Activated CD8-positive, alpha-beta memory T cell treated with anti-CD3 and anti-CD28 coated beads, Interleukin-2, amount 50 U/mL, for 24 hours (primary cell): ENCODE data around the gene CADM1.

Source experiments
- DNase-seq: peaks from one replicate; pipeline ENCODE4 v3.0.0-alpha.2; 2020; ENCODE audit errors: extremely low read depth

CADM1 gene

DNA sequence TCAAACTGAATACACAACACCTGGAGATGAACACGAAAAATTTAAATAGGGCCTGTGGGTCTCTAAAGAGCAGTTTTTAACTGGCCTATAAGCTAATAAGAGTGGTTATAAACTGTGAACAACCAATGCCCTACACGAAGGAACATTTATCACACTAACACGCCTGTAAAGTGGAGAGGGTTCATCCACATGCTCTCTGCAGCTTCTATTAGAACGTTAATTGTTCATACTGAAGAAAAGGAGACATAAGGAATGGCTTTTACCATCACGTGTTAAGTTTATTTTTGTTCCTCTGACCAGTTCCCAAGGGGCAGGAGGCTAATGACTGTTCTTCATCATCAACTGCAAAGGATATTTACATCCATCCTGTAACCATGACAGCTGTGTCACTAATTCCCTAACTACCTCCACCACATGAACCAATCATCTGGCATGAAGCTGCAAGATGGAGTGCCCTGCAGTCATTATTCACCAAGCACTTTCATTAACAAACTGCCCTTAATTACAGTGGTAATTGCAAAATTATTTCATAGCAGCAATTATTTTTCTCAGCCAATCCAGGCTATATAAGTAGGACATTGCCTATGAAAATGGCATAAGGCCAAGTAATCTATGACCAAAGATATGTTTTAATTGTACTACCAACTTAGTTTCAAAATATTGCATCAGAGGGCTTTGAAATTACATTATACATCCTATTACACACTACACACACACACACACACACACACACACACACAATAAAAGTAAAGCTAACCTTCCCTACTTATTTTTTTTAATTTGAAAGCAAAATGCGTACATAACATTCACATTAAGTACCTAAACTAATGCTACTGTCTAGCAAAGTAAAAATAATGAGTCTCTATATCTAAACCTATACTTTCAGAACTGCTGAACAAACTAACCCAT is 186.7 kb downstream of the CADM1 start:
- no peak for DNase-seq

DNA sequence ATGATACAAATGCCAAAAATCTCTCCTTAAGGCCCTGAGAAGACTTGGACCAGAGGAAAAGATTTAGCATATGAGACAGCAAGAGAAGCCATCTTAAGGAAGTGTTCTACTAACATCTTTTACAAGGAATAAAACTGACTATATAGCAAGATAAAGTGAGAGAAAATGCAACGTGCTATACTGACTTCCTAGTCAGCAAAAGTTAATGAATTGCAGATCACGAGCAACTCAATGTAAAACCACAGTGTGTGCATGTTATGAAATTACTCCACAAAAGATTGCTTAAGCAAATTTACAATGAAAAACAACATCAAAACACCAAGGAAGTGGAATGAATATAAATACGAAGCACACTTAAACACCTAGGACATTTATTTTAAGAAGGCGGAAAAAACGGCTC is 187.5 kb downstream of the CADM1 start:
- no peak for DNase-seq

DNA sequence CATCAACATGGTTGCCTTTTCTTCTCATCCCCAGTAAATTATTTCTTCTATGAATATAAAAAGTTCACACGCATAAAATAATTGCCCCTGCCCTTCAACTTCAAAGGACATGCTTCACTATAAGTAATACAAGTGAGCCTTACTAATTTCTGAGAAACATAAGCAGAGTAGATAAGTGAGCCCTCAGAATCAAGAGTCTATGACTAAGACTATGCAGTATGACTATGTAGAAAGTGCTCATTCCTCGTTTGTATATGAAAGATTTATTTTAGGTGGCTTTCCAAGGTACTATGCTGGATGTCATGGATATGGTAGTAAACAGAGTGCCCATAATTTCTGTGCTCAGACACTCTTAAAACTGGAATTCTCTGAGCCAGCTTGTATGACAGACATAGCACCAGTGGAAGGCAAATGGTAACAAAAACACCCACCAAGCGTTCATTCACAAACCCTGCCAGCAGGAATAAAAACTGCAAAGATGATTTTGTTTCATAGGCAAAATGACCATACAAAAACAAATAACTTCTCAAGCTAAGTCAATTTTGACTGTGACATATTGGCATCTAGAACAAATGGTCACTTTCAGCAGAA is 189.8 kb downstream of the CADM1 start:
- no peak for DNase-seq

DNA sequence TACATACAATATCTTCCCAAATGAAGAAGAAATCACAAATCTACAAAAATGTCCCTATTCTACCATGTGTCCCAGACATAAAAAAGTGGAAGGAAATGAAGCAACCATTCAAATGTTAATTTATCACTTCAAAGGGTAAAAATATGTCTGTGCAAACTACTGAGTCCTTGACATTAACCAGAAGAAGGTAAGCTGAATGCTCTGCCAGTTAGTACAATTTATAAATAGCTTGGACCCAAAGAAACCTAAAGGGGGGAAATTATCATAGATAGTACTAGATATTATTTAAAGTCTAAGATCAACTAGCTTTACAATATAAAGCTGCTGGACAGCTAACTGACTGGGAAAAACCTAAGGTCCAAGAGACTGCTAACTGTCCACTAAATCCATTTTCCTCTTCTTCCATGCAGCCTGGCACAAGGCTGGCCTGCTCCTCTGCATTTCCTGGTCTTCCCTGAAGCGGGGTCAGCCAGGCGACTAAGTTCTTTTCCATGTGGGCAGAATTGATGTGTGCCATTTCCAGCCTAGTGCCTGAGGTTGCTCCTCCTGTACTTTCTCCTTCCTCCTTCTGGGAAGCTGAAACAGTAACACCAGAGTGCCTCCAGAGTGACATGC is 190.9 kb downstream of the CADM1 start:
- DNase-seq = no peak

DNA sequence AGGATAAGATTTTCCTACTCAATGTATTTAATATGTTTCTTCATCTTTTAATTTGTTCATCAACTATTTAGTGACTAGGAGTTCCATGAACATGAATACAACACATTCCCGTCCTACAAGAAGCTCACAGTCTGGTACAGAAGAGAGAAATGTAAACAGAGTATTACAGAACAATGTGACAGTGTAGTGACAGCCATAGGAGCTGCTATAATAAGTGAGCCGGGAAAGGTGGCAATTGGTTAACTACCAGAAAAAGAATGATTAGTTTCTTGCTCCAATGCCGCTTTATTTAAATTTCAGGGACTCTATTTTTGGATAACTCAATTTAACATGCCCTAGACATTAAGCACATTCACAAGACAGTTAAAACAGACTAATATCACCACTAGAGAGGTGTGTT is 192.3 kb downstream of the CADM1 start:
- DNase-seq = no peak

DNA sequence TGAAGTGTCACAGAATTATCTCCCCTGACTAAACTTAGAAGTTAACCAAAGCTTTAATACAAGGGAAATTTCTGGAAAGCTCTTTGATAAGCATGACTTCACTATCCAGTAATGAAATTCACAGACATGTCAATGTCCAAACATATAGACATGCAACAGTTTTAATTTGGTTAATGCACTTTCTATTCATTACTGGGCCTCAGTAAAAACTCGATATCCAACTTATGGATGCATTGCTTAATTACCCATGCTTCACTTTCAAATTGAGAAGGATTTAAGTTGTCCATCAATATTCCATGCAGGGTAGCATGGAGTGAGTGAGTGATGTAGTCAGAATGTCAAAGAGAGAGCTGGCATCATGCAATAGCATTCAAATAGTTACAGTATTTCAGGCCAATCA is 197.5 kb downstream of the CADM1 start:
- DNase-seq = no peak

DNA sequence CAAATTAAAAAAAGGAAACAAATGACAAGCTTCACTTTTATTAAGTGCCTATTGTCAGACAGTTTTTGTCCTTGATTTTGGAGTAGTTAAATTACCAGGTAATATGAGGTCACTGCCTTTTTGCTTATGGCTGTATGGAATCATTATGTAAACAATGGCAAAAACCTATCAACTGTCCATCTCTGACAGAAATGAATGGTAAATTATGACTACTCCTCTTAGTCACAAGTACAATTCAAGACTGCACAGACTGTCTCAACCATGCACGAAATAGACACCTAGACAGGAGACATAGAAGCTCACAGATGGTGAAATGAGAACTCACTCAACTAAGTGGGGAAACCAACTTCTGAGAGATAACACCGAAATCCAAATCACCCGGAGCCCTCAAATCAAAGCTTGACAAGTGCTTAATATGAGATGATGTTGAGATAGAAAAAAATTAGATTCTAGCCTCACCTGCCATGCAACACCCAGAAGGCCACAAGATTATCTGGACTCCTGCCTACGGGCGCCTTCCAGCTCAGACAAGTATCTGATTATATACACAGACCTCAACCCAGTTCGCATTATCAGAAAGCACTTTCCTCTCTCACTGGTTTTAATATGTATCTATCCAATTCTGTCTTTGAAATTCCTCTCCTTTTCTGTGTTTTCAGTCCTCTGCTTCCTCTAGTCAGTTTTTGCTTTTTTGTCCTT is 199.3 kb downstream of the CADM1 start:
- DNase-seq = no peak

DNA sequence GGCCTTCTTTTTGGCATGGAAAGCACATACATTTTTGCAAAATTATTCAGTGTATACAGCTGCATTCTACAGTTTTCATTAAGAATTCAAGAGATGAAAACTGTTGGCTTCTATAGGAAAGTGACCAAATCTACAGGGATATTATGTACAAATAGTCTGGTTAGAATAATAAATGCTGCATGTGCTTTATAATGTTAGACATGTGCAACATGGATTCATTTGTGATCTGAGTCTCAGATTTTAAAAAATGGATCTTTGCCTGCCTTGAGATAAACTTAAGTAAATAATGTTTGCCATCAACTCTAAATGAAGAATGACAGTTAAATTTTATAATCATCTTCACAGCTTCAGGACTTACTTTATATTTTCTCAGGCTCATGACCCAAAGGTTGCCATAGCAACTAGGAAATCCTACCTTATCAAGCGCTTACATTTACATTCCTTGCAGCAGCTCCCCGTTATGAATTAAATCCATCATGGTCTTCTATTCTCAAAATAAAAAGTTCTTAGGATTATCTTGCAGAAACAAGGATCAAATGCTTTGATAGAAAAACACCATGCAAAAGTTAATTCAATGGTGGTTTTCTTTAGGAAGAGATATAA is 200.2 kb downstream of the CADM1 start:
- no peak for DNase-seq

DNA sequence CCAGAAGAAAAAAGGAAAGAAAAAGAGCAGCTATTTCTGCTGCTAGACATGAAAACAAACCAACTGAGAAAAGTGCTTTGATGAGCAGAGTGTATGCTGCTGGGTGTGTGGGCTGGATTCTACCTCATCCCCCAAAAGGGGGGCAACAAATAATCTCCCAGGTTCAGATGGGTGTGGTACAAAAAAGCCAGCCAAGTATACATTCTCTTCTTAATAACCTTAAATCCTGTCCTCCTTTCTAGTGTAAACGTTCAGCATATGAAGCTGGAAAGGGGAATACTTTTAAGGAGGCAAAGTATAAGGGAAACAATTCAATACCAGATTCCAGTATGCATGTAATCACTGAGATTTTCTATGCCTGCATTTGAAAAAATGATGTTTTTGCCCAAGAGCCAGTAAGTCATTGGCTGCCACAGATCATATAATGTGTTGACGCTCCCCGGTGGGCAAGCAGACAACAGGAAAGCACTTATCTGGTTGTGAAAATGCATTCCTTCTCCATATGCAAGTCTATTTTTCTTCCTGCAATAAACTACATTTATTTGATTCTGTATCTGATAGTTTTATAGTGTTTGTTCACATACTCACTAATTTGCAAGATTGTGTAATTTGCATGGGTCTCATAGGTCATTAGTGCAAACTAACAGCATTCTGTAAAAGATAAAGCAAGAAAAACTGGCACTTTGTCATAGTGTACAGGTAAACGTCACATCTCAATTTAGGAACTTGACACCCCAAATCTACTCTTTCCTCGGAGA is 201.1 kb downstream of the CADM1 start:
- DNase-seq = no peak

DNA sequence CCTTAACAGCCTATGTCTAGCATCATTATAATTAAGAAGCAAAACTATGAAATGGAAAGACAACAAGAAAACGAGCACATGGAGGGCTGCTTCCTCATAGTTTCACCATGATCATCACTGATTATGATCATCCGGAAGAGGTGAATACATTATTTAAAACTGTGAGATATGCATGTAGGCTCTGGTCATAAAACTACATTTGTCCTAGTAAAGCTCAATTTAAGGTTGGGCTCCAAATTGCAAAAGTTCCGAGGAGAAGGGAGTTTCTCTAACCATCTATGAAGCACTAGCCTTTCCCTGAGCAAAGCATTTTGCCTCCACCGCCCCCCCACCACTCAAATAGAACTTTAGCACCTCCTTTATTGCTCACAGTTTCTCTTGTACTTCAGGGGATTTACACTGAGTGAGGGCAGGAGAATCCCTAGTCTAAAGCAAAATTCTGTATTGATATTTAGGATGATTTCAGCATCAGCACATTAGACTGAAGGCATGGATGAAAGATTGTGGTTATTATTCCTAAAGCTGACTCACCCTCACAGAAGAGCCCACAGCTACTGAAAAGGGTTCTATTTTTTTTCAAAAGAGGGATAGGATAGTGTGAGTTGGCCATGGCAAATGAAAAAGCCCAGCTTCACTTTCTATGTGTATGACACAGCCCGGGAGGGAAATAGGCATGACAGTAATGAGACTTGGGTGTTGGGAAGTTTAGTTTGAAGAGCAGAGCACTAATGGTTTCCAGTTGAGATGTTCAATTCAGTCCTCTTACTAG is 203.4 kb downstream of the CADM1 start:
- DNase-seq = no peak

DNA sequence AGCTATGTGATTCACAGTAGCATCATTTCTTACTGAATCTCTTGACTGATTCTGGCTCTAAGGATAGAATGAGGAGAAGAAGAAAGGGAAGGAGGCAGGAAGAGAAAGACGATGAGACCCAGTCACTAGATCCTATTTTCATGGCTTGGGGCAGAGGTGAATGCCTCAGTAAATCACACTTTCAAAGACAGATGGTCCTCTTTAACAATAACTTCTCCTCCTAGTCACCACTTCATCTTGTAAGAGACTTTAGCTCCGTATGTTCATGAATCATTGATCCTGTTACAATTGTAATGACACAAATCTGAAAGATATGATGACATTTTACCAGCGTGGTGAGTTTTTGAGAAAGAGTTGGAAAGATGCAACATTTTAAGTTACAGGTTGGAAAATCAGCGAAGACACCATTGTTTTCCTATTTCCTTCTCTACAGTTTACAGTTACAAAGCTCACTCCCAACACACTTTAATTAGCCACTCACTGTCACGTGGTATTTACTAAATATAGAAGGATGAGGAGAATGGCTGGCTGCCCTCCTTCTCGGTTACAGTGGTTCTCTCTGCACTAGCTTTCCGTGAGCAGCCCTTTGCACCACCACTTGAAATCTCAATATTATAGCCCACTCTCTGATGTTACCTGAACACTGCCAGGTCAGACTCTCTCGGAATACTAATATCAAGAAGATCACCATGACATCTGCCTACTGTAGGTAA is 205.8 kb downstream of the CADM1 start:
- DNase-seq = no peak

DNA sequence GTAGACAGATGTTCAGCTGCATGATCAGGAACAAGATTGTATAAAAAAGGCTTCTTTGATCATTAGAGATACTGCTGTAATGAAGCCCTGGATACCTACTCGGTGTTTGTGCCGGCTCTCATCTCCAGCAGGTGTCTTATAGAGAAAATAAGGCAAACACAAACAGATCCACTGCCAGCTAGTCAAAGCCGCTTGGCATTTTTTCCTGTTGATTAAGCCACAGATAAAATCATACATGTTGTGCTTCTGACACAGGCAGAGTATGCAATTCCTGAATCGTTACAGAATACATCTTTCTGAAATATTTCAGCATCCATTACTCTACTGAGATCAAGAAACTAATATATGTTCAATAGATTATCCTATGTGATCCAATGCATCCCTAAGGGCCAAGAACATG is 206.9 kb downstream of the CADM1 start:
- no peak for DNase-seq

DNA sequence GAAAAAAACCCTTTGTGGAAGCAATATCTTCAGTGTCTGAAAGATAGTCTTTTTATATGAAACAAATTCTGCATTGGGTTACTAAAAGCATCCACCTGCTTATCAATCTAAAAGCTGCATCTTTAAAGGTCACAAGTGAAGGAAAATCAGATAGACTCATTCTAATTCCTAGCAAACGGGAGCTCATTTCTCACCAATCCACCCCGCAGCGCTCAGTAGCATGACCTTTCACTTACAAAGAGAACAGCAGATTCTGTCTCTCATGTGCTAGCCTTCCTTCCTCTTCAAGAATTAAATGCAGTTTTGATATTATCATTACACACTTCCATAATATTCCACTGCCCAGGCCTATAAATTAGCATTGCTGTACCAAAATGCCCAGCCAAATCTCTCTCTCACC is 212.9 kb downstream of the CADM1 start:
- no peak for DNase-seq

DNA sequence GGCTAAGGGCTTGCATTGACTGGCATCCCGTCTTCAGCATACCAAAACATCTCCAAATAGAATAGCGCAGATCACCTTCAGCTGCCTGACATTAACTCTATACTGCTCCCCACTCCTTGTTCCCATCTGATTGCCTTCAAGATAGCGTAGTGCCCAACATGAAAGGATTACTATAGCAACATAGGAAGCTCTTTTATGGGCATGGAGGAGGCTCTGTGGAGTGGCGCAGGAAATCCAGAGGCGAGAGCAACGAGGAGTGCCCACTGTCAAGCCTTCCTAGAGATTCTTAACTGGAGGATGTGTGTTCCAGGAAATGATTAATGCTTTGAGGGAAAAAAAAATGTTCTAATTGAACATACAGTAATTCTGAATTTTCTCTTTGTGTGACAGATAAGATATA is 213.3 kb downstream of the CADM1 start:
- DNase-seq = no peak

DNA sequence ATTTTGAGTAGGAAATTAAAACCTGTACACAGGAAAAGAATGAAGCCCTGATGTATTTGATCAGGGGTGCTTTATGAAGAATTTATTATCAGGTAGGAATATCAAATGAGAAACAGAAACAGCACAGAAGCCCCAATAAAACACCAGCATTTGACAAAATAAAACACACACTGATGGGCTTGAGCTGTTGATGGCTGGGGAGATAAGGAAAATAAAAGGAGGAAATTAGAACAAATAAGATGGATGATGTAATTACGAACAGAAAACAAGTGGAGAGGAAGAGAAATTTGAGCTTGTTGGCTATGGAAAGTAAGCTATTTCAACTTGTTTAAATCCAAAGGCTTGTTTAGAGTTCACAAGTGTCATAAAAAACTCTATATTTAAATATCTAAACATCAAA is 213.7 kb downstream of the CADM1 start:
- DNase-seq = no peak

DNA sequence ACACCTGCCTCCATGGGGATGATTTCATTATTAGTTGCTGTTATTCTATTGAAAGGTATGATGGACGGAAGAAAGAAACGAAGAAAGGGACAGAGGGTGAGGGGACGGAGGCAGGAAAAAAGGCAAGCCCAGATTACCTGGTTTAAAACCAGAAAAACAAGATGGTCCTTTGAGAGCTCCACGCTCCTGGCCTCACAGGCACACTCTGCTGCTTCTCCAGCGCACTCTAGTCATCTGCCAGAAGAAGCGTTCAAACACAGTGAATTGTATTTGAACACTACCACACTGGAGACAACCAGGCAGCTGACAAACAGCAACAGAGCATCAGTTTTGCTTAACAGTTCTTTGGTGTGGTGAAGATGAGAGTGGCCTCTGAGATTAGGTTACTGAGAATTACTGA is 216.9 kb downstream of the CADM1 start:
- DNase-seq = no peak

DNA sequence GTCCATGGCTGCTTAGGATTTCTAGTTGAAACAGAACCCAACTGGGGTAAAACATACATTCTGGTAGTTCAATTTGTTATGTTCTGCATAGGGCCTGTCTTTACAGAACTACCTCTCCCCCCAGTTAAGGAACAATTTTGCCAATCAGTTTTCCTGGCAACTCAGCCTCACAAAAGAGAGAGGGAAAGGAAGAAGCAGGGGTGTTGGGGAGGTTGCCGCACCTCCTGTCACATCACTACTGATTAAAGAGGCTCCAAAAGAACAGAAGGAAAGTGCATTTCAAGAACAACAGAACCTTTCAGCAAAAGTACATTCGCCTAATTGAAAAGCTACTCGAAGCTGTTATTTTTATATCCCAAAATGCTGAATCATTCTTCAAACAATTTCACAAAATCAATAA is 217.6 kb downstream of the CADM1 start:
- no peak for DNase-seq

DNA sequence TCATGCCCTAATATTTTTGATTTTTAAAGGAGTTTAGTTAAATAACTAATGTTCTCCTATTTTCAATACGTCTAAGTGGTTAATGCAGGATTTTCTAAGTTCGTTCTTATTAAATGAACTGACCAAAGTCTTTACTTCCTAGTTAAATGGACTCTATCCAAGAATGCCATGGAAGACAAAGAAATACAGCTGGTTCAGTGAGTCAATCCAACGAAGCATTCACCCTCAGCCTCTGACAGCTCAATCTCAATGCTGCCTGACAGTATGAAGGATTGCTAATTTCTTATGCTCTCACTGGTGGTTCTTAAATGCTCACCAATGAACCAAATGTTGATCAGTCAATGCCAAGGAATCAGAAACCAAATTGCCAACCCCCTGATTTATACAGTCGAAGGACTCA is 219.4 kb downstream of the CADM1 start:
- DNase-seq = no peak

DNA sequence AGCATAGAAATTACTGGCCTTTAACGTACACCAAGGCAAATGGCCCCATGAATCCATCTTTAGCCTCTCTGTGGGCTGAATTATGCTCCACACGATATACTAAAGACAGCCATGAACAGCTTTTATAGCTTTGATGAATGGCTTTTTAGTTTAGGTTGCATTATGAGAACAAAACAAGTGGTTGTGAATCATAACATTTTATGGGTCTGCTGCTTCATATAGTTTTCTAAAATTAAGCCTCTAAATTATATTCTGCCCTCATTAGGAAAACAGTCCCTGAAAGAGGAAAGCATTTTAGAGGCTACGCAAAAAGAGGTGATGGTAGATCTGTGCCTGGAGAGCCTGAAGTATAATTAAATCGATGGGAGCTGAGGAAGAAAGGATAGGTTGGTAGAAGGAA is 221.3 kb downstream of the CADM1 start:
- DNase-seq = no peak

DNA sequence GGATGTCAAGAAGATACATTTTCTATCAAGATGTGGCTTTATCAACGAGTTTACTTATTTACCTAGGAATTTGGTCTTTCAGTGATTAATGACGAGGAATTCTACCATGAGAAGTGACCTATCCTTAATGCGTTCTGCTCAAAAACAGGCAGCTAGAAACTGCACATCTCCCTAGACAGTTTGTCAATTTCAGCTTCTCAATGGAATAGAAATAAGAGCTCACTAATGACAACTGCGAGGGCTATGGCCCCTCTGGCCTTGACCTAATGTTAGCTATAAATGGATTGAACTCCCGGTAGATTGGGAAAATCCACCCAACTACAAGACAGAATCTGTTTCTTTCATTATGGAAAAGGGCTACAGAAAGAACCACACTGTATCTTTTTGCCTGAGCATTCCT is 223.4 kb downstream of the CADM1 start:
- DNase-seq = no peak
